Uterus (tissue), 2 donors: ENCODE measurements around the gene ELANE.

ENCODE experiments used
- CTCF ChIP-seq, 4 experiments: fragments of 200-600 bp in 2 of 4; fragments of 450-650 bp in 2 of 4; sonication (generic) in 2 of 4; IDR thresholded peaks; one replicate each; pipeline ENCODE4 v1.5.1; 2016 to 2019; ENCODE audit warnings: antibody characterized with exemption in 4 of 4, mild to moderate bottlenecking in 2 of 4, moderate library complexity in 1 of 4
- POLR2A ChIP-seq, 2 donors: fragments of 450-650 bp; IDR thresholded peaks; one replicate each; pipeline ENCODE4 v1.6.1; 2016; ENCODE audit warnings: antibody characterized with exemption in 2 of 2, mild to moderate bottlenecking in 1 of 2, moderate library complexity in 1 of 2

GRCh38 chr19:835210-835810, 16.8 kb upstream of the ELANE start:
- TF ChIP-seq CTCF (IDR thresholded peaks at IDR 0.05) (no peak), POLR2A (IDR thresholded peaks at IDR 0.05) (no peak)
